ENCODE measurements around the gene SAMD13.

DNA sequence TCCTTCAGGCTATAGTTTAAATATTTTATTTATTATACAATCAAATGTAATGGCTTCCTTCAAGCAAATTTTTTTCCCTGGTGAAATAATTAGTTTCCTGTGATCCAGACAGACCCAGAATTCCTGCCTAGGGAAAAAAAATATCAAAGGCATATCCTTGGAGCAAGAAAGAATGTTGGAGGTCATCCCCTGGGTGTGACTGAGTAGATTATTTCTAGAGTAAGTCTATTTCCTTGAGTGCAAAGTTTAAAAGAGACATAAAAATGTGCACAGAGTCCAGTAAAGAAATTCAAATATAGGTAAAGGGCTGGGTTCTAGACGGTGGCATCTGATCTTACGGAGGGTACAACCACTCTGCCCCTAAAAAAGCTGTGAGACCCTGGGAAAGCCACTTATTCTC is 32.2 kb upstream of the SAMD13 start:
- TF ChIP-seq POLR2A (IDR thresholded peaks at IDR 0.05) (no peak), POLR2AphosphoS5 (IDR thresholded peaks at IDR 0.05) (no peak)
- TF ChIP-seq, protein P1, sequence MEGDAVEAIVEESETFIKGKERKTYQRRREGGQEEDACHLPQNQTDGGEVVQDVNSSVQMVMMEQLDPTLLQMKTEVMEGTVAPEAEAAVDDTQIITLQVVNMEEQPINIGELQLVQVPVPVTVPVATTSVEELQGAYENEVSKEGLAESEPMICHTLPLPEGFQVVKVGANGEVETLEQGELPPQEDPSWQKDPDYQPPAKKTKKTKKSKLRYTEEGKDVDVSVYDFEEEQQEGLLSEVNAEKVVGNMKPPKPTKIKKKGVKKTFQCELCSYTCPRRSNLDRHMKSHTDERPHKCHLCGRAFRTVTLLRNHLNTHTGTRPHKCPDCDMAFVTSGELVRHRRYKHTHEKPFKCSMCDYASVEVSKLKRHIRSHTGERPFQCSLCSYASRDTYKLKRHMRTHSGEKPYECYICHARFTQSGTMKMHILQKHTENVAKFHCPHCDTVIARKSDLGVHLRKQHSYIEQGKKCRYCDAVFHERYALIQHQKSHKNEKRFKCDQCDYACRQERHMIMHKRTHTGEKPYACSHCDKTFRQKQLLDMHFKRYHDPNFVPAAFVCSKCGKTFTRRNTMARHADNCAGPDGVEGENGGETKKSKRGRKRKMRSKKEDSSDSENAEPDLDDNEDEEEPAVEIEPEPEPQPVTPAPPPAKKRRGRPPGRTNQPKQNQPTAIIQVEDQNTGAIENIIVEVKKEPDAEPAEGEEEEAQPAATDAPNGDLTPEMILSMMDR (IDR thresholded peaks at IDR 0.05 in 8 of 11, conservative IDR thresholded peaks at IDR 0.05 in 3 of 11): no peak

All from spleen (tissue), 7 donors.